CD4-positive, alpha-beta T cell (primary cell): ENCODE results near the gene MAP2K3. TPM values are rescaled to one million over a fixed set of nuclear protein-coding genes. Genes with fewer than 3 reads are reported as not detected.

Experiments
- ATAC-seq: fragments of 200-7000 bp; cut with Tn5 transposase; one replicate; pipeline ENCODE4 v1.10.0; 2022; ENCODE audit warnings: mild to moderate bottlenecking; ENCODE audit not compliant: poor library complexity
- CTCF ChIA-PET: fragments of 350-600 bp; sonication (Branson Sonifier 250); formaldehyde crosslinking; loops from one replicate; lab custom pipeline; 2021; ENCODE audit warnings: antibody characterized with exemption, inconsistent platforms; lab: Charles Lee
- POLR2A ChIA-PET: fragments of 350-600 bp; sonication (Branson Sonifier 250); formaldehyde crosslinking; loops from one replicate; lab custom pipeline; 2021; ENCODE audit warnings: antibody characterized with exemption, inconsistent platforms; lab: Charles Lee
- DNase-seq, 14 experiments: peaks; one replicate each; pipeline ENCODE4 v3.0.0-alpha.2; 2013 to 2020; ENCODE audit warnings: mixed read lengths in 2 of 14
- H3K27ac ChIP-seq, 2 donors: one replicate each; pipeline versions ENCODE4 v1.5.1 to v1.7.0; 2013; ENCODE audit warnings: low read length in 2 of 2, low read depth in 1 of 2, mild to moderate bottlenecking in 1 of 2
- H3K27me3 ChIP-seq, 2 experiments: 1 replicate in 1 of 2; 2 replicates in 1 of 2; pipeline versions ENCODE4 v1.6.1 to v1.7.0; 2013; ENCODE audit warnings: low read length in 2 of 2, control low read depth in 1 of 2, mild to moderate bottlenecking in 1 of 2, moderate library complexity in 1 of 2; ENCODE audit not compliant: insufficient read depth in 2 of 2, control insufficient read depth in 1 of 2
- H3K36me3 ChIP-seq: one replicate; pipeline ENCODE4 v1.6.1; 2013; ENCODE audit warnings: low read length, control low read depth; ENCODE audit not compliant: insufficient read depth
- H3K4me1 ChIP-seq: one replicate; pipeline ENCODE4 v1.6.1; 2013; ENCODE audit warnings: low read length, control low read depth; ENCODE audit not compliant: insufficient read depth
- H3K4me3 ChIP-seq: one replicate; pipeline ENCODE4 v1.5.1; 2013; ENCODE audit warnings: mild to moderate bottlenecking, low read length, moderate library complexity
- H3K9me3 ChIP-seq, 2 experiments: 1 replicate in 1 of 2; 2 replicates in 1 of 2; pipeline versions ENCODE4 v1.6.1 to v1.7.0; 2013; ENCODE audit warnings: low read length in 2 of 2, mild to moderate bottlenecking in 2 of 2, control low read depth in 1 of 2, moderate library complexity in 1 of 2; ENCODE audit not compliant: control insufficient read depth in 1 of 2, insufficient read depth in 1 of 2
- H3K27ac Mint-ChIP-seq: one replicate; pipeline ENCODE4 v1.8.0; 2020; ENCODE audit warnings: mixed read lengths
- H3K27me3 Mint-ChIP-seq: one replicate; pipeline ENCODE4 v1.8.0; 2021; ENCODE audit warnings: mixed read lengths
- H3K36me3 Mint-ChIP-seq: one replicate; pipeline ENCODE4 v1.8.0; 2021; ENCODE audit warnings: low read depth, mixed read lengths
- H3K4me1 Mint-ChIP-seq: one replicate; pipeline ENCODE4 v1.8.0; 2021; ENCODE audit warnings: low read depth, mixed read lengths
- H3K4me3 Mint-ChIP-seq: one replicate; pipeline ENCODE4 v1.8.0; 2020; ENCODE audit warnings: mild to moderate bottlenecking, mixed read lengths
- H3K9me3 Mint-ChIP-seq: one replicate; pipeline ENCODE4 v1.8.0; 2020; ENCODE audit warnings: mixed read lengths
- CTCF ChIP-seq: fragments of 200-600 bp; IDR thresholded peaks from one replicate; pipeline ENCODE4 v1.8.0; 2022; ENCODE audit warnings: antibody characterized with exemption, mild to moderate bottlenecking
- intact Hi-C, 2 experiments: fragments of 100-400 bp; cut with DNase I in 1 of 2; cut with micrococcal nuclease in 1 of 2; formaldehyde crosslinking; loops; one replicate each; pipeline versions ENCODE4 v1.15.1 to v1.9.0; 2023 to 2025; cut with DNase I, micrococcal nuclease
- total RNA-seq, 174 experiments: library from RNA in 2 of 174; stranded (reverse) in 2 of 174; gene quantifications; one replicate each; pipeline ENCODE4 v1.2.3 and lab custom pipeline; 2021 to 2026

MAP2K3 gene
- total RNA-seq, 2 experiments from 2014 or later, result 36.8 to 38.5 TPM

GRCh38 chr17:21271454-21272183 is 12.9 kb upstream of the MAP2K3 start:
- Mint-ChIP-seq H3K27ac (no peak overlapping the region), H3K4me3 (no peak overlapping the region), H3K9me3 (no peaks in the 10 kb centered on the region), H3K4me1 (peaks cover 40% of the 10 kb centered on the region), H3K27me3 (no peaks in the 10 kb centered on the region), H3K36me3 (no peaks in the 10 kb centered on the region)
- CTCF ChIA-PET, result no interaction called here
- Histone ChIP-seq H3K27ac (no peak overlapping the region), H3K27me3 (no peaks in the 10 kb centered on the region), H3K4me1 (peaks cover 38% of the 10 kb centered on the region), H3K4me3 (no peak overlapping the region), H3K9me3 (no peaks in the 10 kb centered on the region), H3K36me3 (no peaks in the 10 kb centered on the region)
- POLR2A ChIA-PET, result no interaction called here
- intact Hi-C loops, result no loop called here
- TF ChIP-seq CTCF, result no peak
- no peak for DNase-seq
- no peak for ATAC-seq

GRCh38 chr17:21272250-21272649 is 12.3 kb upstream of the MAP2K3 start:
- intact Hi-C loops, result no loop called here
- Histone ChIP-seq H3K36me3 (no peaks in the 10 kb centered on the region), H3K4me3 (no peak overlapping the region), H3K27me3 (no peaks in the 10 kb centered on the region), H3K27ac (no peak overlapping the region), H3K9me3 (no peaks in the 10 kb centered on the region), H3K4me1 (peaks cover 41% of the 10 kb centered on the region)
- Mint-ChIP-seq H3K27me3 (no peaks in the 10 kb centered on the region), H3K36me3 (no peaks in the 10 kb centered on the region), H3K4me1 (peaks cover 43% of the 10 kb centered on the region), H3K9me3 (no peaks in the 10 kb centered on the region), H3K4me3 (no peak overlapping the region), H3K27ac (no peak overlapping the region)
- CTCF ChIA-PET, result no interaction called here
- ATAC-seq (no peak), DNase-seq (no peak)
- TF ChIP-seq CTCF, result no peak
- POLR2A ChIA-PET, result no interaction called here

GRCh38 chr17:21272881-21273792 is 11.4 kb upstream of the MAP2K3 start:
- no peak for ATAC-seq
- H3K36me3 ChIP-seq, result no peaks in the 10 kb centered on the region
- H3K27me3 ChIP-seq, result no peaks in the 10 kb centered on the region
- peaks cover 40% of the 10 kb centered on the region for H3K4me1 Mint-ChIP-seq
- no peak for DNase-seq
- H3K4me3 Mint-ChIP-seq, result peak overlapping the region; percentile 38
- intact Hi-C loops, result no loop called here
- H3K27ac Mint-ChIP-seq, result no peak overlapping the region
- ChIA-PET CTCF (no interaction called here), POLR2A (no interaction called here)
- no peaks in the 10 kb centered on the region for H3K9me3 ChIP-seq
- no peak overlapping the region for H3K4me3 ChIP-seq
- H3K36me3 Mint-ChIP-seq, result no peaks in the 10 kb centered on the region
- H3K27ac ChIP-seq, result no peak overlapping the region
- no peaks in the 10 kb centered on the region for H3K9me3 Mint-ChIP-seq
- TF ChIP-seq CTCF, result no peak
- no peaks in the 10 kb centered on the region for H3K27me3 Mint-ChIP-seq
- H3K4me1 ChIP-seq, result peaks cover 41% of the 10 kb centered on the region
